ENCODE results near the gene MACROD2. TPM values are rescaled to one million over a fixed set of nuclear protein-coding genes. Genes with fewer than 3 reads are reported as not detected.

Gene MACROD2
- total RNA-seq, 1 donor from 2014 or later, result 78.2 TPM

GRCh38 chr20:14889496-14890255, 894.4 kb downstream of the MACROD2 start:
- ATAC-seq (no peak), DNase-seq (no peak)
- Histone ChIP-seq H3K4me1 (no peaks in the 10 kb centered on the region), H3K36me3 (no peaks in the 10 kb centered on the region), H3K27ac (no peak overlapping the region), H3K4me3 (no peak overlapping the region), H3K9me3 (no peaks in the 10 kb centered on the region), H3K27me3 (no peaks in the 10 kb centered on the region)
- intact Hi-C loops (cut with DNase I), result no loop called here
- TF ChIP-seq CTCF (IDR thresholded peaks at IDR 0.05), result no peak

- intact Hi-C loops (cut with DNase I), result no loop called here
- ATAC-seq (no peak), DNase-seq (no peak)
- Histone ChIP-seq H3K4me3 (no peak overlapping the region), H3K36me3 (no peaks in the 10 kb centered on the region), H3K4me1 (no peaks in the 10 kb centered on the region), H3K9me3 (no peaks in the 10 kb centered on the region), H3K27ac (no peak overlapping the region), H3K27me3 (no peaks in the 10 kb centered on the region)
- no peak for TF ChIP-seq CTCF (IDR thresholded peaks at IDR 0.05)
These were observed 895.4 kb downstream of the MACROD2 start for GRCh38 chr20:14890713-14891112.

- DNase-seq, result no peak
- Histone ChIP-seq H3K27ac (no peak overlapping the region), H3K4me1 (no peaks in the 10 kb centered on the region), H3K9me3 (no peaks in the 10 kb centered on the region), H3K36me3 (no peaks in the 10 kb centered on the region), H3K4me3 (no peak overlapping the region), H3K27me3 (no peaks in the 10 kb centered on the region)
- no peak for ATAC-seq
- no peak for TF ChIP-seq CTCF (IDR thresholded peaks at IDR 0.05)
- intact Hi-C loops (cut with DNase I), result no loop called here
These were observed 897.5 kb downstream of the MACROD2 start for GRCh38 chr20:14892782-14893181.

- Histone ChIP-seq H3K36me3 (no peaks in the 10 kb centered on the region), H3K4me3 (no peak overlapping the region), H3K4me1 (no peaks in the 10 kb centered on the region), H3K27ac (no peak overlapping the region), H3K9me3 (no peaks in the 10 kb centered on the region), H3K27me3 (no peaks in the 10 kb centered on the region)
- no peak for ATAC-seq
- intact Hi-C loops (cut with DNase I), result no loop called here
- DNase-seq, result no peak
- no peak for TF ChIP-seq CTCF (IDR thresholded peaks at IDR 0.05)
These were observed 901.3 kb downstream of the MACROD2 start for GRCh38 chr20:14896569-14896968.

- TF ChIP-seq CTCF (IDR thresholded peaks at IDR 0.05), result no peak
- DNase-seq (no peak), ATAC-seq (no peak)
- H3K4me3 ChIP-seq, result no peak overlapping the region
- no peaks in the 10 kb centered on the region for H3K36me3 ChIP-seq
- H3K4me1 ChIP-seq, result no peaks in the 10 kb centered on the region
- intact Hi-C loops (cut with DNase I), result no loop called here
- no peaks in the 10 kb centered on the region for H3K27me3 ChIP-seq
- H3K27ac ChIP-seq, result no peak overlapping the region
- no peaks in the 10 kb centered on the region for H3K9me3 ChIP-seq
These were observed 902.3 kb downstream of the MACROD2 start for GRCh38 chr20:14897608-14898007.

Measured in upper lobe of right lung (tissue), 1 donor.